Mesothelial cell of epicardium (in vitro differentiated cells): ENCODE measurements around the gene F12. TPM values are rescaled to one million over a fixed set of nuclear protein-coding genes. Genes with fewer than 3 reads are reported as not detected.
A peak's percentile ranks its signal among the peaks of the same experiment; 100 is the strongest.

Experiments
- DNase-seq, 2 experiments: peaks; one replicate each; pipeline ENCODE4 v3.0.0; 2021; ENCODE audit warnings: low spot score in 2 of 2; ENCODE audit not compliant: unreplicated experiment in 2 of 2
- H3K27ac Mint-ChIP-seq: 2 replicates; pipeline ENCODE4 v1.8.0; 2021; ENCODE audit warnings: mixed read lengths
- H3K27me3 Mint-ChIP-seq: 2 replicates; pipeline ENCODE4 v1.8.0; 2021; ENCODE audit warnings: low read depth, mixed read lengths
- H3K36me3 Mint-ChIP-seq: 2 replicates; pipeline ENCODE4 v1.8.0; 2021; ENCODE audit warnings: mixed read lengths
- H3K4me1 Mint-ChIP-seq: 2 replicates; pipeline ENCODE4 v1.8.0; 2021; ENCODE audit warnings: mixed read lengths
- H3K4me3 Mint-ChIP-seq: 2 replicates; pipeline ENCODE4 v1.8.0; 2021; ENCODE audit warnings: mild to moderate bottlenecking, moderate library complexity, mixed read lengths
- H3K9me3 Mint-ChIP-seq: 2 replicates; pipeline ENCODE4 v1.8.0; 2021; ENCODE audit warnings: mixed read lengths
- total RNA-seq: library from RNA; stranded (reverse); gene quantifications from 3 replicates; pipeline ENCODE4 v1.2.1, GENCODE V29; 2021
- TF ChIP-seq, protein P1 (sequence below): fragments of 200-600 bp; sonication (generic); IDR thresholded peaks from one replicate; pipeline ENCODE4 v1.5.0; 2021; ENCODE audit warnings: antibody characterized with exemption; ENCODE audit not compliant: unreplicated experiment

The F12 gene
- total RNA-seq, 1 donor from 2014 or later, result 2.3 TPM

DNA sequence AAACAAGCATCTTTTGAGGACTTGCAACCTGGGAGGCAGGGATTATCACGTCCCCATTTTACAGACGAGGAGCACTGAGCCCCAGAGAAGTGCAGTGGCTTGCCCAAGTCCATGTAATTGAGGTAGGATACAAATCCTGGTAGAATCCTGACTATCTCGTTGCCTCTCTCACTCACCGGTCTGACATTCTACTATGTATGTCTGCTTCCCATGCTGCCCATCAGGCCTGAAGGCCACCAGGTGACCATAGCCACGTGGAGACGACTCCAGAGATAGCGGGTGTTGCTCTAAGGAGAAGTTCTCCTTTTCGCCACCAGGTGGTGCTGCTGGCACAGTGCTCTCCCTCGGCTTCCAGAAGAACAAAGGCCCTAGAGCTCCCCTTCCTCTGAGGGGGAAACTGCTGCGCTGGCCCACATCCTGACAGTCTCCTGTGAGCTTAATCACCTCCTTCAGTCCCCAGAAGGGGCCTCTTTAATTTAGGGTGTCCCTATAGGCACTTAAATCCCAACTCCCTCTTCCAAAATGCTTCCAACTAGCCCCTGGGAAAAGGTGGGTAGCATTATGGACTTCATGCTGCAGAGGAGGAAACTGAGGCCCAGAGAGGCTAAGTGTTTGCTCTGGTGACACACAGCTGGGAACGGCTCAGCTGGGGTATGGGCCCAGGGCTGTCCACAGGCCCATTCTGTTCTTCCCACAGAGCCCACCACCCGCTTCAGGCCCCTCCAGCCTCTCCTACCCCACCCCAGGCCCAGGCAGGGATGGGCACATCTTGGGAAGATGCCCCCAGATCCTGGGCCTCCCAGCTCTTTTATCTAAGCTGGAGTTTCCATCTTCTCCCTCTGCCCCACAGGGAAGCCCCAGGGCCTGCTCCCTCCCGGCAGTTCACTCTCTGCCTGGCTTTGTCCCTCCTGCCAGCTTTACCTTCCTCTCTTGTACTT lies 18.7 kb downstream of the F12 start:
- DNase-seq, result peak; percentile 70 to 91
- Mint-ChIP-seq H3K4me1 (peaks cover 13% of the 10 kb centered on the region), H3K27me3 (peaks cover 3% of the 10 kb centered on the region), H3K36me3 (no peaks in the 10 kb centered on the region), H3K9me3 (no peaks in the 10 kb centered on the region), H3K27ac (peak overlapping the region; percentile 47), H3K4me3 (no peak overlapping the region)
- TF ChIP-seq, protein P1, sequence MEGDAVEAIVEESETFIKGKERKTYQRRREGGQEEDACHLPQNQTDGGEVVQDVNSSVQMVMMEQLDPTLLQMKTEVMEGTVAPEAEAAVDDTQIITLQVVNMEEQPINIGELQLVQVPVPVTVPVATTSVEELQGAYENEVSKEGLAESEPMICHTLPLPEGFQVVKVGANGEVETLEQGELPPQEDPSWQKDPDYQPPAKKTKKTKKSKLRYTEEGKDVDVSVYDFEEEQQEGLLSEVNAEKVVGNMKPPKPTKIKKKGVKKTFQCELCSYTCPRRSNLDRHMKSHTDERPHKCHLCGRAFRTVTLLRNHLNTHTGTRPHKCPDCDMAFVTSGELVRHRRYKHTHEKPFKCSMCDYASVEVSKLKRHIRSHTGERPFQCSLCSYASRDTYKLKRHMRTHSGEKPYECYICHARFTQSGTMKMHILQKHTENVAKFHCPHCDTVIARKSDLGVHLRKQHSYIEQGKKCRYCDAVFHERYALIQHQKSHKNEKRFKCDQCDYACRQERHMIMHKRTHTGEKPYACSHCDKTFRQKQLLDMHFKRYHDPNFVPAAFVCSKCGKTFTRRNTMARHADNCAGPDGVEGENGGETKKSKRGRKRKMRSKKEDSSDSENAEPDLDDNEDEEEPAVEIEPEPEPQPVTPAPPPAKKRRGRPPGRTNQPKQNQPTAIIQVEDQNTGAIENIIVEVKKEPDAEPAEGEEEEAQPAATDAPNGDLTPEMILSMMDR, result peak; percentile 99

DNA sequence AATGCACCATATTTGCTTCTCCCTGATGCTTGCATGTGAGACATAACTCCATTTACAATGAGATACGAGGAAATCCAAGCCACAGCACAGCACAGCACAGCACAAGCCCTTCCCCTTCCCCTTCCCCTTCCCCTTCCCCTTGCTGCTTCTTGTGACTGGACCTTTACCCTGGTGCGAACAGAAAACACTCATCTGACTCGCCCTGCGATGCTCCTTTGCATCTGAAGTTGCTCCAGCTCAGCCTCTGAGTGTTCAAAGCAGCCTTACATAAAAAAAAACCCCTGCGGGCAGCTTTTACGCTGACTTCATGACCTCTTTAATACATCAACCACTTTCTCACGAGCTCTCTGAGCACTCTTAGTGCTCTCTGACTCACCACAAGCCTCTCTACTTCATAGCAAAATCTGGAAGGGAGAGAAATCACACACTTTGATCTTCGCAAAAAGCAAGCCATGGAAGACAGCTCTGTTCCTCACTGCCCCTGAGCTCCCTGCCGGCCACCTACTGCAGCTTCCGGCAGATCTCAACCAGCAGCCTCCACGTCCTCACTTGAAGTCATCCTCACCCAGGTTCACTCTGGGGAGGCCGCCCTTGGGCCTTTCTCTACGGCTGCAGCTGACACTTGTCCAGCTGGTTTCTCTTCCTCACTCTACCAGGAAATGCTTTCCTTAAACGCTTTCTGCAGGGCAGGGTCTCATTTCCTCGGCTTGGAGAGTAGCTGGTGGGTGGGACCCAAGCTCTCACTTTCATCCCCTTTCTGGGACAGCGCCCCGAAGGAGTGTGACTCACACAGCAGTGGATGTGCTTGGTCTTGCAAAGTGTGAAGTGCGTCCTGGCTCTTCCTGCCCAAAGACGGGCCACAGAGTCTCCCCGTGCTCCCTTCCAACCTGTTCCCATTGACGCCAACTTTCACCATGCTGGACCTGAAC lies 19.9 kb downstream of the F12 start:
- no peaks in the 10 kb centered on the region for H3K36me3 Mint-ChIP-seq
- TF ChIP-seq, protein P1, result no peak
- no peak overlapping the region for H3K4me3 Mint-ChIP-seq
- no peaks in the 10 kb centered on the region for H3K27me3 Mint-ChIP-seq
- H3K9me3 Mint-ChIP-seq, result no peaks in the 10 kb centered on the region
- no peak for DNase-seq
- H3K4me1 Mint-ChIP-seq, result peaks cover 13% of the 10 kb centered on the region
- H3K27ac Mint-ChIP-seq, result peak overlapping the region; percentile 84

DNA sequence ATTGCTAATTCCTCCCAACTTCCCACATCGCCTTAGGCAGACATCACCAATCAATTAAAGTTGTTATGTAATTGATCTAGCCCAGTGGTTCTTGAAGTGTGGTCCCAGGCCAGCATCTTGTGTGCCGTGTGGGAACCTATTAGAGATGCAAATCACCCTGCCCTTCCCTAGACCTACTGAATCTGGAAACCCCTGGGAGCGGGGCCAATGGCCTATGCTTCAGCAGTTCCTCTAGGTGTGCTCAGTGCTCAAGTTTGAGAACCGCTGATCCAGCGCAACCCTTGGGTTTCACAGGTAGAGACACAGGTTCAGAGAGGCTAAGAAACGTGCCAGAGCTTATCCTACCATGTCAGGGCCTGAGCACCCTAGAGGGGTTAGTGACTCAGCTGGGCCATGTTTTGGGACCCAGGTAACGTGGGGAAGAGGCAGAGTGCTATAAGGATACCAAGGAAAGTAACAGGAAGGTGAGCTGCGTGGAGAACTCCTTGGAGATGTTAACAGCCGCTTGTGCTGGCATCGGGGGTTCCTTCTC lies 20.8 kb downstream of the F12 start:
- no peak for DNase-seq
- Mint-ChIP-seq H3K4me3 (no peak overlapping the region), H3K4me1 (peaks cover 13% of the 10 kb centered on the region), H3K36me3 (no peaks in the 10 kb centered on the region), H3K27ac (peak overlapping the region; percentile 44), H3K9me3 (no peaks in the 10 kb centered on the region), H3K27me3 (no peaks in the 10 kb centered on the region)
- TF ChIP-seq, protein P1, result no peak

DNA sequence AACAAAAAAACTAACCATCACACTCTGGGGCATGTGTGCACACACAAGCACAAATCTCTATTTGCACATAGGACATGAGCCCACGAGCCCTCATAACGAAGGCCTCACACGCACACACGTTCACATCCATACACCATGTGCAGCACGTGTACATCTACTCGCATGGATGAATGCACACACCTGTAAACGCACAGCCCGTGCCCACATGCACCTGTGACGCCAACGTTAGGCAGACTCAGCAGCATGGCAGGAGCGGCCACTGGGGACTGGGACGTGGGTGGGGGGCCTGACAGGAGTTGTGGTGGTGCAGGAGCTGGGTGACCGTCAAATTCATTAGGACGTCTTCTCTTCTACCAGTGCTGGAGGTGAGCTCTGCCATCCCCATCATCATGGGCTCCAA lies 22.0 kb downstream of the F12 start:
- Mint-ChIP-seq H3K9me3 (no peaks in the 10 kb centered on the region), H3K4me1 (peaks cover 13% of the 10 kb centered on the region), H3K36me3 (no peaks in the 10 kb centered on the region), H3K4me3 (no peak overlapping the region), H3K27me3 (no peaks in the 10 kb centered on the region), H3K27ac (no peak overlapping the region)
- TF ChIP-seq, protein P1, result no peak
- DNase-seq, result no peak

DNA sequence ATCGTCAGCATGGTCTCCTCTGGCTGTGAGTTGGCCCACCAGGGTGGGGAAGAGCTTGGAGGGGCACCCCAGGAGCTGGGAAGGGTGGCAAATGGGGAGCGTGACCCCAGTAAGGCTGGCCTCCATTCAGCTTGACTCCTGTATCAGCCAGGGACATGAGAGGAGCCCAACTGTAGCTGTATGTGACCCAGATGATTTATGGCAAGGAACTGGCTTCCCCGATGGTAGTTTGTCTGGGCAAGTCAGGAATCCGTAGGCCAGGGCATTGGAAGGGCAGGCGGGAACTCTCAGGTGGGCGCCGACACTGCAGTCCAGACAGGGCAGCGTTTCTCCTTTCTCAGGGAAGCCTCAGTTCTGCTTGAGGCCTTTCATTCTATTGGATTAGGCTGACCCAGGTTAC lies 22.8 kb downstream of the F12 start:
- no peaks in the 10 kb centered on the region for H3K27me3 Mint-ChIP-seq

More for the DNA sequence above, 22.8 kb downstream of the F12 start:
- Mint-ChIP-seq H3K27ac (no peak overlapping the region), H3K4me1 (peaks cover 13% of the 10 kb centered on the region), H3K4me3 (no peak overlapping the region), H3K36me3 (no peaks in the 10 kb centered on the region), H3K9me3 (no peaks in the 10 kb centered on the region)
- TF ChIP-seq, protein P1, result no peak
- DNase-seq, result no peak
